Measurements from ENCODE around the gene FXYD1.
"Not testable (repeated sequence)": the region's sequence is repeated elsewhere in the genome, so short reads cannot be mapped to it uniquely, and the experiment has no call there.

FXYD1 gene

DNA sequence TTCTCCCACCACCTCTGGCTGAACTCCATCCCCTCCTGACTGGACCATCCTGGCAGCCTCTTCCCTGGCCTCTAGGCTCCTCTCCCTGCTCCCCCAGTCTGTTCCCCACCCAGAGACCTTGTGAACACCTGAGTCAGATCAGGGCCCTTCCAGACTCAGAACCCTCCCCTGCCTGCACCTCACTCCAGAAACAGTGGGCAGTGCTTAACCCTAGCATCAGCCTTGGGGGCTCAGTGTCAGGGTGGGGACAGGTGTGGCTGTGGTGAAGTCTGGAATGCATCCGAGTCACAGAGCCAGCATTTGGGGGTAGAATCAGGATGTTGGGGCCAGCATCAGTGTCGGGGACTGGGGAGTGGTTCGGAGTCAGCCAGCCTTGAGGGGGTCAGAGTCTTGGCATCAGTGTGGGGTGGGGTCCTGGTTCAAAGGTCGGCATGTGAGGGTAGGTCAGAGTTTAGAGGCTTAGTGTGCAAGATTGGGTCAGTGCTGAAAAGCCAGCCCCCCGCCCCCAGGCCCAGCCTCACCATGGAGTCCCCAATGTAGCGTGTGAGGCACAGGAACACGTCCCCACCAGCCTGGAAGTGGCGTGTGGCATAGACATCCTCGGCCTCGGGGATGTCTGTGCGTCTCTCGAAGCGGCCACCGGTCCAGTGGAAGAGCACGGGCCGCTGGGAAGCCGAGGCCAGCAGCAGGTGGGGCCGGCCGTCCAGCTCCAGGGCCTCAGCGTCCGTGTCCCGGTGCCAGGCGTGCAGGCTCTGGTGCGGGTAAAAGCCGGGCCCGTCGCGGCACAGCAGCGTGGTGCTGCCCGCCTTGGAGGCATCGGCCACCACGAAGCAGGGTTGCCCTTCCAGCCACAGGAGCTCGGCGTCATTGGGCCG, 12.6 kb upstream of the FXYD1 start:
- no peak for DNase-seq

DNA sequence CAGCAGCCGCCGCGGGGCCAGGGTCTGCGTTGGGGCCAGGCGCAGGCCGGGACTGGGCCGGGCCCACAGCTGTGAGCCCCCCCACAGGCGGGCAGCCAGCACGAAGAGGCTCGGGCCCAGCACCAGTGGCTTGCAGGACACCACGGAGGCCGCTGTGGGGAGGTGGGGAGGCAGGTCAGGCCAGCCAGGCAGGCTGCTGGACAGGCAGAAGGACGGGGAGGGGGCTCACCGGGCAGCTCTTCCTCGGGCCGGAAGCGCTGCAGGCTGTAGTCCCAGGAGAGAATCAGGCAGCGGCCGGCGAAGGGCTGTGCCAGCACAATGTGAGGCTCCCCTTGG, 12.0 kb upstream of the FXYD1 start:
- no peak for DNase-seq

DNA sequence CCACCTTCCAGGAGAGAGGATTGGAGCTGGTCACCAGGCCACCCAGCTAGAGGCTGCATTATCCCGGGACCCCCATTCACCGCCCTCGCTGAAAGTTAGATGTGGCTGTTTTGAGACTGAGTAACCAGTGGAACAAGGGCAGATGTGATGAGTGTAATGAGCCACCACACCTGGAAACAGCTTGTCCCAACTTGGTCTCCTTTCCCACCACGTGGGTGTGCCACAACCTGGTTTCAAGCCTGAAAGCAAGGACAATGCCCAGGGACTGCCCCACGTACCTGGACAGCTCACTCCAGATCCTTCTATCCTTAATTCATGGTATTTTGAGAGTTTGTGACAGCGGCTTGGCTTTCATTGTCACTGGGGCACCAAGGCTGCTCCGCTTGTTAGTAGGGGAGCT, 10.8 kb upstream of the FXYD1 start:
- no peak for DNase-seq

- no peak for DNase-seq
These were observed 10.1 kb upstream of the FXYD1 start for GRCh38 chr19:35128398-35129057.

- not testable (repeated sequence) for DNase-seq
These were observed 8.8 kb upstream of the FXYD1 start for GRCh38 chr19:35129724-35130274.

DNA sequence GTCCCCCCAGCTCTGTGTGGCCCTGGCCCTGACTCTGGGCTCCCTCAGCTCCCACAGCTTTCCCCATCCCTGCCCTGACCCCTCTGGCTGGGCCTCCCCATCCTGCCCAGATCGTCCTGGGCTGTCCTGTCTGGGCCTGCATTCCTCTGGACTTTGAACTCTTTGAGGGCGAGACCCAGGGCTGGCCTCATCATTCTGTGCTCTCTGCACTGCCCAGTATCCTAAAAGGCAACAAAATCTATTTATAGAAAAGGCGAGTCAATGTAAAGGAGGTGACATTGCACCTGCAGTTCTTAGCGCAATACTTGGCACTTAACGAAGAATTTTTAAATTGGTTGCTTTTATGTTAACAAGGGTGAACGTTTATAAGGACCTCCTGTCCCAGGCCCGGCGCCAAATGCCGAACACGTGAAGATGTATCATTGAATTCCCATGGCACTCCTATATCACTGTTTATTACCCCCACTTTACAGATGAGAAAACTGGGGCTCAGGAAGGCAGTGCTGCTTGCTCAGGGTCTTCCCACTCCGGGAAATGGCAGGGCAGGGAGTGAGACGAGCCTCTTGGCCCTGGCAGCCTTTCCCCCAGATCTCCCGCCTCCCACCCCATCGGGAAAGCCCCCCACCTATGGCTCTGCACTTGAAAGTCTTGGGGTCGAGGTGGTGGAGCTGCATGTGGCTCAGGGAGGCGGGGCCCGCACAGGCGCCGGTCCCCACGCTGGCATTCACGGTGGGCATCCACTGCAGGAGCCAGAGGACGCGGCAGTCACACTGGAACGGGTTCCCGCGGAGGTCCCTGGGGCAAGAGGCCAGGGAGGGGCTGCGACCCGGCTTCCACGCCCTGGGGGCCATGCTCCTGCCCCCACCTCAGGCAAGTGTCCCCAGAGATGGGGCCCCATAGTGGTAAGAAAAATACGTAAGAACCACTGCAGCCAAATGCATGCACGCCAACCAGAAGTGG, 7.6 kb upstream of the FXYD1 start:
- DNase-seq: no peak

GRCh38 chr19:35132254-35132653, 6.4 kb upstream of the FXYD1 start:
- DNase-seq: no peak

DNA sequence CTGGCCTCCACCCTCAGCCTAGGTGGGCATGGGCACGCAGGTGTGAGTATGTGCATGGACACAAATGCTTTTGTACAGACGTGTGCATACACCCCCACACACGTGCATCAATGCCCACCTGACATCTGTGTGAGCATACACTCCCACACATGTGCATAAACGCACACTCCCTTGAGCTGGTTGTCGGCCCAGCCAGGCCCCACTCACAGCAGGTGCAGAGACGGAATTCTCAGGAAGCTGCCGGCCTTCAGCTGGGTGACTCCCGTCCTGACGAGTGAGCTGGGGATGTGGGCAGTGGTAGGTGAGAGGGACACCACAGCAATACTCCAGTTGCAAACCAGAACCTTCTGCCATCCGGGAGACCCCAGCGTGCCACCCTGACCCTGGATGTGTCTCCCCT, 4.8 kb upstream of the FXYD1 start:
- DNase-seq: no peak

- DNase-seq: no peak
These were observed 3.9 kb upstream of the FXYD1 start, which contains the start of gene LGI4 for GRCh38 chr19:35134601-35135242. Gene LGI4, minus strand, starts transcription at chr19:35135059. Its CDS starts 379 bp downstream, at chr19:35134680.

- DNase-seq: peak; percentile 54 to 65
These were observed 3.2 kb upstream of the FXYD1 start for GRCh38 chr19:35135389-35135909.

- no peak for DNase-seq
These were observed 2.4 kb upstream of the FXYD1 start for GRCh38 chr19:35136231-35136630.

- DNase-seq: no peak
These were observed 1.5 kb upstream of the FXYD1 start for GRCh38 chr19:35136977-35137702.

GRCh38 chr19:35140207-35140961, 1.8 kb downstream of the FXYD1 start:
- DNase-seq: peak in 1 of 2 experiments; percentile 23

DNA sequence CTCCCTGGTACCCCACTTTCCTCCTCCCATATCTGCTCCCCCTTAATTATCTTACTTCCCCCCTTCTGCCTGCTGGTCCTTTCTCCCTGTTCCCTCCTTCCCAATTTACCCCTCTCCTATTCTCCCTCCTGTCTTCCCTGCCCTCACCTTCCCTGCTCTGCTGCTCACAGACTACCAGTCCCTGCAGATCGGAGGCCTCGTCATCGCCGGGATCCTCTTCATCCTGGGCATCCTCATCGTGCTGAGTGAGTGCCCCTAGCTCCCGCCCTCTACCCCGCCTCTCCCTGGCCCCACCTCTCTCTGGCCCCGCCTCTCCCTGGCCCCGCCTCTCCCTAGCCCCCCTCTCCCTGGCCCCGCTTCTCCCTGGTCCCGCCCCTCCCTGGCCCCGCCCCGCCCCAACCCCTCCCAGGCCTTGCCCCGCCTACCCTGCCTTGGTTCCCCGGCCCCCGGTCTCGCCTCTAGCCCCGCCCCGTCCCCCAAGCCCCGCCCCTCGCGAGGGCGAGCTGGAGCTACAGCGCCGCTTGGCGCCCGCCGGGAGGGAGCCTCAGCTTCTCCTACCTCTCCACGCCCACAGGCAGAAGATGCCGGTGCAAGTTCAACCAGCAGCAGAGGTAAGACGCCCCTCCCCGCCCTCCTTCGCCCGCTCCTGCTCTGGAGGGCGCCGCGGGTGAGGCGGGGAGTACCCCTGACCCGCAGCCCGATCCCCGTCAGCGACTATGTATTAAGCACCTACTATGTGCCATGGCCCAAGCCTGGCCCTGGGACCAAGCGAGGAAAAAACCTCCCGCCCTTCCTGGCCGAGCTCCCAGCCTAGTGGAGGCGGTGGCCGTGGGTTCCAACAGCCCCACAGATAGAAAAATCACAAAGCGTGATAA, 2.6 kb downstream of the FXYD1 start:
- DNase-seq: peak; percentile 72 to 87

GRCh38 chr19:35141837-35142605, 3.4 kb downstream of the FXYD1 start:
- no peak for DNase-seq

DNA sequence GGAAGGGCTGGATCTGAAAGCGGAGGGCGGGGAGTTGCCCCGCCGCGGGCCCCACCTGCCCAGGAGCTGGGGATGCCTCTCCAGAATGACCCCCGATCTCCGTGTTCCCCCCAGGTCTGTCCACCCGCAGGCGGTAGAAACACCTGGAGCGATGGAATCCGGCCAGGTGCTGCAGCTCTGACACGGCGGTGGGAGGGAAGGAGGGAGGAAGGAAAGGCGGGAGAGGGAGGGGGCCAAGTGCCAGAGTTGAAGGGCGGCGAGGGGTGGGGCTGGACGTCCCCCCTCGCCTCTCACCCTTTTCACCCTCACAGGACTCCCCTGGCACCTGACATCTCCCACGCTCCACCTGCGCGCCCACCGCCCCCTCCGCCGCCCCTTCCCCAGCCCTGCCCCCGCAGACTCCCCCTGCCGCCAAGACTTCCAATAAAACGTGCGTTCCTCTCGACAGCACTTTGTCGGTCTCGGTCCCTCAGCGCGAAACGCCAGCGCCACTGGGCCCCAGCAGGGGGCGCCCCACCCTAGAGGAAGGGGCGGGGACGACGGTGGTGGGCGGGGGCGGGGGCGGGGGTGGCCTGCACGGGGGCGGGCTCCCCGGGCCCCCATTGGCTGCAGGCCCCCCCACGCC, 4.1 kb downstream of the FXYD1 start:
- DNase-seq: peak in 1 of 2 experiments; percentile 39

DNA sequence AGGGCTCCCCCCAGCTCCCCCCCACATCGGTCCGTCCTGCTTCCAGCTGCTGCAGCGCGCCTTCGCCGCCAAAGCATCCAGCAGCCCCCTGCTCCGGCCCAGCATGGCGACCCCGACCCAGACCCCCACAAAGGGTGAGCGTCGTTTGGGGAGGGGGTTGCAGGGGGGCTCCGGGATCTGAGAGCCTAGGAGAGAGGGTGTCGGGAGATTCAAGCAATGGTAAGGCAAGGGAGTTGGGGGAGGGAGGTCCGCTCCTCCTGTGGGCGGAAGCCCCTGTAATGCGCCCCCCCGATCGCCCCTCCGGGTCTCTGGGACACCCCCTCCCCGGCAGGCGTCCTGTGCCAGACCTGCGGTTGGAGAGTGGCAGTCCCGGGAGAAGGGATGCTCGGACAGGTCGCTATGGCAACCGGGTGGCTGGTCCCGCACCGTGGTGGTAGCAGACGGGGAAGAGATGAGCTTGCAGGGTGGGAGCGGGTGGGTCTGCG, 4.6 kb downstream of the FXYD1 start, which contains the start of gene FXYD7:
Gene FXYD7 (plus strand): TSS at position 25 of the 485 bp plus-strand sequence. CDS start 79 bp downstream, at position 104.
- DNase-seq: peak; percentile 20 to 65

- DNase-seq: no peak
These were observed 5.2 kb downstream of the FXYD1 start for GRCh38 chr19:35143818-35144217.
